Skeletal muscle tissue (tissue), 5 donors: ENCODE data around the gene DPP7. TPM values are rescaled to one million over a fixed set of nuclear protein-coding genes. Genes with fewer than 3 reads are reported as not detected.
"Not testable (repeated sequence)": the region's sequence is repeated elsewhere in the genome, so short reads cannot be mapped to it uniquely, and the experiment has no call there.

Experiments used
- H3K27ac ChIP-seq: one replicate; pipeline ENCODE4 v1.7.0; 2013; ENCODE audit warnings: mild to moderate bottlenecking, low read depth, low read length, inconsistent platforms
- H3K27me3 ChIP-seq, 3 donors: one replicate each; pipeline ENCODE4 v1.7.0; 2013; ENCODE audit warnings: low read length in 3 of 3; ENCODE audit not compliant: control insufficient read depth in 3 of 3, insufficient read depth in 3 of 3
- H3K36me3 ChIP-seq, 3 donors: one replicate each; pipeline ENCODE4 v1.7.0; 2013; ENCODE audit warnings: low read length in 3 of 3; ENCODE audit not compliant: control insufficient read depth in 3 of 3, insufficient read depth in 3 of 3
- H3K4me1 ChIP-seq, 3 donors: one replicate each; pipeline ENCODE4 v1.7.0; 2013; ENCODE audit warnings: low read length in 3 of 3, mild to moderate bottlenecking in 3 of 3; ENCODE audit not compliant: control insufficient read depth in 3 of 3, insufficient read depth in 3 of 3
- H3K4me3 ChIP-seq, 3 donors: one replicate each; pipeline ENCODE4 v1.7.0; 2013; ENCODE audit warnings: low read length in 3 of 3
- H3K9ac ChIP-seq, 3 donors: one replicate each; pipeline ENCODE4 v1.7.0; 2013; ENCODE audit warnings: low read length in 3 of 3, mild to moderate bottlenecking in 3 of 3, moderate library complexity in 2 of 3, low read depth in 1 of 3
- H3K9me3 ChIP-seq, 3 donors: one replicate each; pipeline ENCODE4 v1.7.0; 2013; ENCODE audit warnings: low read length in 3 of 3; ENCODE audit not compliant: control insufficient read depth in 3 of 3
- small RNA-seq: library from RNA; depleted of rRNA; stranded (forward); fragments of <200 nt; gene quantifications from one replicate; pipeline ENCODE3, GENCODE V24; 2014
- total RNA-seq: library from RNA; depleted of rRNA; stranded (reverse); fragments of >200 nt; gene quantifications from one replicate; pipeline ENCODE4 v1.2.3, GENCODE V29; 2014
- donor health status: Osteomylitis.

The DPP7 gene
- total RNA-seq, 1 donor from 2014 or later: 19.8 TPM

DNA sequence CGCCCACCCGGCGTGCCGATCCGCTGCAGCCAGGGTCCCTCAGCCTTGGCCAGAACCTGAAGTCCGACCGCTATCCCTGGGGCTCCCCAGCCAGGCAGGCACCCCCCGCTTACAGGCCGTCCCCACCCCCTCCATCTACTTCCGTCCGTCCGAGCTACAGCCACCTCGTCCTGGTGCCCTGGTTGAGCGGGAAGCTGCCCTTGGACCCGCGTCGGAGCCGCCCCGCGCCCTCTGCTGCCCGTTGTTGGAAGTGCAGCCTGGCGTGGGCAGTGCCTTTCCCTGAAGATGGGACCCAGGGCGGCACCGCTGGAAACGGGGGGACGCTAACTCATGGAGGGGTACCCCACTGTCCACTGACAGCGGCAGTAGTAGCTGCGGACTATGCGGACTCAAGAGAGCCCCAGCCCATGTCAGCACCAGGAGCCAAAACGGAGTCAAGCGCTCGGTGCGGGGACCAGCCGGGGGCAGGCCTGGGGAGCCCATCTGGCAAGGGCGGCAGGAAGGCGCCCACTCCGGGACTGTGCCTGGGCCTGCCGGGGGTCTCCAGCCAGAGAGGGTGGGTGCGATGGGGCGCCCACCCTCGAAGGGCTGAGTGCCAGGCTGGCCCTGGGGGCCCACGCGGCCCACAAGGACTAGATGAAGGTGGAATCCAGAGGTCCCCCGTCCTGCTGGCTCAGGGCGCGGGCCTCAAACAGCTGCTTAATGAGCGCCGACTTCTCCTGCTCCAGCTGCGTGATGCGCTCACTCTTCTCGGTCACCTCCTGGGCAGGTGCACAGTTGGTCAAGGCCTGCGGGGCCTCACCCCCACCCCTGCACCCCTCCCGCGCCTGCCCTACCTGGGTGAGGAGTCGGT lies 50.3 kb downstream of the DPP7 start:
- H3K4me3 ChIP-seq: no peak overlapping the region
- H3K9me3 ChIP-seq: no peaks in the 10 kb centered on the region
- peaks cover 0 to 6% (median 2%) of the 10 kb centered on the region in 3 donors for H3K4me1 ChIP-seq
- no peaks in the 10 kb centered on the region for H3K36me3 ChIP-seq
- H3K9ac ChIP-seq: no peak overlapping the region
- H3K27ac ChIP-seq: no peak overlapping the region
- H3K27me3 ChIP-seq: peaks cover 5 to 14% (median 8%) of the 10 kb centered on the region in 3 donors

GRCh38 chr9:137063311-137064026 lies 51.1 kb downstream of the DPP7 start:
- Histone ChIP-seq H3K4me1 (peaks cover 0 to 3% (median 2%) of the 10 kb centered on the region in 3 donors), H3K4me3 (no peak overlapping the region), H3K27ac (no peak overlapping the region), H3K9me3 (no peaks in the 10 kb centered on the region), H3K9ac (no peak overlapping the region), H3K36me3 (no peaks in the 10 kb centered on the region), H3K27me3 (peaks cover 0 to 6% (median 4%) of the 10 kb centered on the region in 3 donors)

- H3K27me3 ChIP-seq, H3K9me3 ChIP-seq, H3K9ac ChIP-seq, H3K36me3 ChIP-seq, H3K4me1 ChIP-seq, H3K4me3 ChIP-seq, H3K27ac ChIP-seq: not testable (repeated sequence)
Observed at GRCh38 chr9:137062798-137063197, 51.7 kb downstream of the DPP7 start.

DNA sequence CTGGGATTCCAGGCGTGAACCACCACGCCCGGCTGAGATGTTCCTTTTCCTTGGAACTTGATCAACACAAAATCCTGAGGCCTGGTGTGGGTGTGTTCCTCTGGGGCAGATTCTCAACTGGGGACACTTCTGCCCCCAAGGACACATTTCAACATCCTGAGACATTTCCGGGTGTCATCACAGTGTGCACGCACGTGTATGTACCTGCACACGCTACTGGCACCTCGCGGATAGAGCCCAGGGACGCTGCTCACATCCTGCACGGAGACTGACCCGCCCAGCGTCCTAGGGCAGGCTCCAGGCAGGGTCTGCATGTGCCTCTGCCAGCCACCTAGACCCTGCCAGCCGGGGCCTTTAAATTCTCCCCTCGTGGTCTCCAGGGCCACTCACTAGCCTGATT lies 52.1 kb downstream of the DPP7 start:
- Histone ChIP-seq H3K9me3 (no peaks in the 10 kb centered on the region), H3K27me3 (peaks cover 0 to 4% (median 0%) of the 10 kb centered on the region in 3 donors), H3K4me1 (peaks cover 0 to 3% (median 2%) of the 10 kb centered on the region in 3 donors), H3K27ac (no peak overlapping the region), H3K4me3 (no peak overlapping the region), H3K36me3 (no peaks in the 10 kb centered on the region), H3K9ac (no peak overlapping the region)

Small RNA genes within 50 kb of the gene (small RNA-seq; reads per million reads assigned to genes)
- gene RF00153: 0.07 reads per million

Other genes starting within 250 kb of the DPP7 start
- gene EDF1, start 248.4 kb downstream of the DPP7 start, total RNA-seq: 196 TPM
- 4.7 TPM for gene TRAF2, start 228.2 kb downstream of the DPP7 start, total RNA-seq
- 45.4 TPM for gene FBXW5, start 170.0 kb downstream of the DPP7 start, total RNA-seq
- gene C8G, start 169.5 kb downstream of the DPP7 start, total RNA-seq: not detected
- not detected for gene LCN12, start 162.5 kb downstream of the DPP7 start, total RNA-seq
- gene PTGDS, start 137.2 kb downstream of the DPP7 start, total RNA-seq: 4.2 TPM
- gene LCNL1, start 131.7 kb downstream of the DPP7 start, total RNA-seq: under 0.01 TPM
- 2.1 TPM for gene PAXX, start 122.3 kb downstream of the DPP7 start, total RNA-seq
- gene CLIC3, start 118.2 kb downstream of the DPP7 start, total RNA-seq: not detected
- gene ABCA2, start 86.5 kb downstream of the DPP7 start, total RNA-seq: 5.2 TPM
- gene FUT7, start 82.6 kb downstream of the DPP7 start, total RNA-seq: not detected
- 5.7 TPM for gene NPDC1, start 68.6 kb downstream of the DPP7 start, total RNA-seq
- 5.2 TPM for gene ENTPD2, start 60.7 kb downstream of the DPP7 start, total RNA-seq
- 1.0 TPM for gene SAPCD2, start 44.2 kb downstream of the DPP7 start, total RNA-seq
- 1.0 TPM for gene UAP1L1, start 37.2 kb downstream of the DPP7 start, total RNA-seq
- gene MAN1B1, start 27.7 kb downstream of the DPP7 start, total RNA-seq: 31.8 TPM
- not detected for gene GRIN1, start 24.4 kb upstream of the DPP7 start, total RNA-seq
- not detected for gene LRRC26, start 55.3 kb upstream of the DPP7 start, total RNA-seq
- not detected for gene TMEM210, start 57.3 kb upstream of the DPP7 start, total RNA-seq
- gene ANAPC2, start 73.8 kb upstream of the DPP7 start, total RNA-seq: 21.4 TPM
- gene SSNA1, start 73.9 kb upstream of the DPP7 start, total RNA-seq: 47.0 TPM
- 2.6 TPM for gene TPRN, start 86.0 kb upstream of the DPP7 start, total RNA-seq
- 32.9 TPM for gene TMEM203, start 90.9 kb upstream of the DPP7 start, total RNA-seq
- gene NDOR1, start 91.0 kb upstream of the DPP7 start, total RNA-seq: 4.7 TPM
- not detected for gene RNF208, start 107.5 kb upstream of the DPP7 start, total RNA-seq
- not detected for gene CYSRT1, start 110.4 kb upstream of the DPP7 start, total RNA-seq
- gene RNF224, start 112.8 kb upstream of the DPP7 start, total RNA-seq: not detected
- not detected for gene SLC34A3, start 116.2 kb upstream of the DPP7 start, total RNA-seq
- gene TUBB4B, start 126.6 kb upstream of the DPP7 start, total RNA-seq: 97.1 TPM
- not detected for gene STPG3, start 136.6 kb upstream of the DPP7 start, total RNA-seq
- gene NELFB, start 140.6 kb upstream of the DPP7 start, total RNA-seq: 33.9 TPM
- 2.1 TPM for gene TOR4A, start 163.0 kb upstream of the DPP7 start, total RNA-seq
- 2.1 TPM for gene NRARP, start 187.5 kb upstream of the DPP7 start, total RNA-seq